GM18870 (cell line): Measurements from ENCODE around the gene PIP4K2B.
"Not testable (repeated sequence)": the region's sequence is repeated elsewhere in the genome, so short reads cannot be mapped to it uniquely, and the experiment has no call there.

Experiments
- ATAC-seq: cut with Tn5 transposase; IDR thresholded peaks from one replicate; pipeline ENCODE4 v1.9.1; 2021; ENCODE audit warnings: moderate library complexity; ENCODE audit not compliant: unreplicated experiment

PIP4K2B gene

DNA sequence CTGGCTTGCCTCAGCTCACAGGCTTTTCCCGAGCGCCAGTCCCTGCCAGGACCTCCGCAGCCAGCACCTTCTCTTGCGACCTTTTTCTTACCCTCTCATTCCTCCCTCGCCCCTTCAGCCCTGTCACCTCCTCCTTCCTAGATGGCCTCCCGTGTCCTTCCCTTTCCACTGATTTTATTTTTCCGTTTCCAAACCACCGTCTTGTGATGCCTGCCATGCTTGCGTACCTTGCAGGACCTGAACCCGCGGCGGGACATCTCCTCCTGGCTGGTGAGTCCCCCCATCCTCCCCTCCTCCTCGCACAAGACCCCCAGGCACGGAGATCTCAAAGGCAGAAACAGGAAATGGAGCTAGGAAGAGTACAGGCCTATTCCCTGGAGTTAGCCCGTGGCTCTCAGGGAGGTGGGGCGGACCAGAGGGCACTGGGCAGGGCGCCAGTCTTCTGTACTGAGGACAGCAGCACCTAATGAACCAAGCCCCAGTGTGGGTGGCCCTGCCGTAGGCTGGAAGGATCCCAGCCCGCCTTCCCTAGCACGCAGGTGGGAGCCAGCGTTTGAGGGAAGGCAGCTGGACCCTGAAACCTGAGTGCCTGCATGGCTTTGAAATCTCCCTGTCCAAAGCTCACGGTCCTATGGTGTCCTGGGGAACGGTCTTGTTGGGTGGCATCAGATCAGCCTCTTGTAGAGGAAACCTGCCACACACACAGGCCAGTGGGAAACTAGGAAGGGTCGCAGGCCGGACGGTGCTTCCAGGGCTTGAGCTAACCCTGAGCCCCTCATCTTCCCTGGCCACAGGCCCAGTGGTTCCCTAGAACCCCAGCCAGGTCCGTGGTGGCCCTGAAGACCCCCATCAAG, 68.6 kb downstream of the PIP4K2B start:
- ATAC-seq, result no peak

DNA sequence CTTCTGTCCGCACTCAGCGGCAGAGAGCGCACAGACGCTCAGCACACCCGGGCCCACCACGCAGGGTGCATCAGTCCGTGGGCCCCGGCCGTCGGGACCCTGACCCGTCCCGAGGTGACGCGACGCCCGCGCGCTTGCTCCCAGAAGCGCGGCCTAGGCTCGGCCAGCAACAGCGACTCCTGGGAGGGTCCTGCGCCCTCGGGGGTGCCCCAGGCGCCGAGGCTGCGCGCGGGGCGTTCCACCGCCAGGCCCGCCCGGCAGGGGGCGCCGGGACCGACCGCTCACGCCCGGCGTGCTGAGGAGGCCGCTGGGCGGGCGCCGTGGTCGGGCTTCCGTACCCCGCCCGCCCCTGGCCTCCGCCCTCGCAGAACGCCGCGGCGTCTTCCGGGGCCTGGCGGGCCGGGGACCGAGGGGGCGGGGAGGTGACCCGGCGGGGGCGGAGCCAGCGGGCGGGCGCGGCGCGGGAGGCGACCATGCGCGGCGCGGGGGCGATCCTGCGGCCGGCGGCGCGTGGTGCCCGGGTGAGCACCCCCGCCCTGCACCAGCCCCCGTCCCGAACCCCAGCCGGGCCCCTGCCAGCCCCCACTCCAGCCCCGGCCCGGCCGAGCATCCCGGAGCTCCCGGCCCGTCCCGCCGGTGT, 69.3 kb downstream of the PIP4K2B start, which contains the start of gene CISD3:
Gene CISD3, plus strand, starts transcription at position 456 of the 640 bp plus-strand sequence. Its CDS starts 18 bp downstream, at position 474.
- no peak for ATAC-seq

DNA sequence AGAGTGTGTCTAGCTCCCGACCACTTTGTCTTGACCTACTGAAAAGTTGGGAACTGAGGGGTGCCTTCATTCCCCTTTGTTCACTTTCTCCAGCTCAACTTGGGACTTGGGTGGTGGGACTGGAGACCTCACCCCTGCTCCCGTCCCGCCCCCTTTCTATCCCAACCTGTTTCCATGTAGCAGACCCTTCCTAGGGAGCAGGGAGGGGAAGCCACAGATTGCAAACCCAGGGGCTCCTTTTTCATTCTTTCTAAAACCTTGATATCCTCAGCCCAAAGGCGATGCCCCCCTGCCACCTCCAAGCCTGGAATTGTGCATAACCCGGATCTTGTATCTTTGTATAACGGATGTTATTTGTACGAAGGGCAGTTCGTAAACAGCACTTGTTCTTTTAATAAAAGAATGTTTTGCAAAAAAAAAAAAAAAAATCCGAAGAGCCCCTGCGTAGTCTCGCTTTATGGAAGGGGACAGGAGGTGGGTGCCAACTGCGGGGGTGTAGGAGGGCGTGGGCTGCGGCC, 69.9 kb downstream of the PIP4K2B start:
- no peak for ATAC-seq

DNA sequence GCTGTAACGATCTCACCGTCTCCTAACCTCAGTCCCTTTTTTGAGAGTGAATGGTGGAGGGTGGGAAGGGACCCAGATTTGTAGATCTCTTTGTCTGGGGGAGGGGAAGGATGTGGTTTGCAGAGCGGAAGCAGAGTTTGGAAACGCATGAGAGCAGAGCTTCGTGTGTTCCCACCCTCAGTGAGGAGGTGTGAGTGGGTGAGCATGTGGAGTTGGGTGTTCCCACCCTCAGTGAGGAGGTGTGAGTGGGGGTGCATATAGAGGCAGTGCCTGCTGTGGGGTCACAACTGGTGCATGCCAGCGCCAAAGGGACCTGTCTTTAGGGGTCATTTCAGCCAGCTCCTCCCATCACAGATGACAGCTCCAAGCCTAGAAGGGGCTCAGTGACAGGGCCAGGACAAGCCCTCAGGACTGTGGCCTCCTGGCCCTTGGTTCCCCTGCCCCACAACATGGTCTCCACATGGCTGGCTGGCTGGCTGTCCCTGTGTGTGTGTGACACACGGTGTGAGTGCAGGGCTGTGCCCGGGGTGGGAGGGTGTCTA, 71.0 kb downstream of the PIP4K2B start:
- no peak for ATAC-seq

DNA sequence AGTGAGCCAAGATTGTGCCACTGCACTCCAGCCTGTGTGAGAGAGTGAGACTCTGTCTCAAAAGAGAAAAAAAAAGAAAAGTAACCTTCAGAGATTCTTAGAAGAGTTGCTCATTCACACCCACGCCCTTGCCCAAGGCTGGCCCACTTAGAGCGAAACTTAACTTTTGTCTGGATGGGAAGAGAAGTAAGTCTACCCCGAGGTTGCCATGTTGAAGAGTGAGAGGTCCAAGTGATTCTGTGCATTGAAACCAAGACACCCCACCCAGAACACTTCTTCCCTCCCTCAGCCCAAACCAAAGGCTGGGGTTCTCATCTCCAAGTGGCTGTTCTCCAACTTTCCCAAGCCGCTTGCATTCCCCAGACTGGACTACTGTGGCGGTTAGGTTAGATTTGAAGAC, 71.6 kb downstream of the PIP4K2B start:
- no peak for ATAC-seq

GRCh38 chr17:38726145-38726544, 73.2 kb downstream of the PIP4K2B start:
- not testable (repeated sequence) for ATAC-seq

GRCh38 chr17:38725066-38725465, 74.3 kb downstream of the PIP4K2B start:
- ATAC-seq, result no peak

- ATAC-seq, result no peak
Measured at GRCh38 chr17:38724337-38724988, 74.9 kb downstream of the PIP4K2B start.

- no peak for ATAC-seq
Measured at GRCh38 chr17:38721802-38722201, 77.6 kb downstream of the PIP4K2B start.

DNA sequence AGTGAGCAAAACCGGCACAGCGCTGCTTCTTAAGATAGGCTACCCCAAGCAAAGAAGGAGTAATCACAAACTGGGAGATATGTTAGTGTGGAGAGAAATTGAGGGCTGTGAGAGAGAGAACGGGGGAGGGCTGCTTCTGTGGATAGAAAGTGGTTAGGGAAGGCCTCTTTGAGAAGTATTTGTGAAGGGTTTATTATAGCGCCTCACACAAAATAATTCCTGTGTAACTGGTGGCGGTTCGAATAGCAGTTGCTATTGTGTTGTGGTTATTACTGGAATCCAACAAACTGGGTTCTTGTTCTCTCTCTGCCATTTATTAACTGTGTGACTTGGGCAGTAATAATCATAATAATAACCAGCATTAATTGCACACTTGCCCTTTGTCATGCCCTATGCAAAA, 78.4 kb downstream of the PIP4K2B start:
- ATAC-seq, result no peak

DNA sequence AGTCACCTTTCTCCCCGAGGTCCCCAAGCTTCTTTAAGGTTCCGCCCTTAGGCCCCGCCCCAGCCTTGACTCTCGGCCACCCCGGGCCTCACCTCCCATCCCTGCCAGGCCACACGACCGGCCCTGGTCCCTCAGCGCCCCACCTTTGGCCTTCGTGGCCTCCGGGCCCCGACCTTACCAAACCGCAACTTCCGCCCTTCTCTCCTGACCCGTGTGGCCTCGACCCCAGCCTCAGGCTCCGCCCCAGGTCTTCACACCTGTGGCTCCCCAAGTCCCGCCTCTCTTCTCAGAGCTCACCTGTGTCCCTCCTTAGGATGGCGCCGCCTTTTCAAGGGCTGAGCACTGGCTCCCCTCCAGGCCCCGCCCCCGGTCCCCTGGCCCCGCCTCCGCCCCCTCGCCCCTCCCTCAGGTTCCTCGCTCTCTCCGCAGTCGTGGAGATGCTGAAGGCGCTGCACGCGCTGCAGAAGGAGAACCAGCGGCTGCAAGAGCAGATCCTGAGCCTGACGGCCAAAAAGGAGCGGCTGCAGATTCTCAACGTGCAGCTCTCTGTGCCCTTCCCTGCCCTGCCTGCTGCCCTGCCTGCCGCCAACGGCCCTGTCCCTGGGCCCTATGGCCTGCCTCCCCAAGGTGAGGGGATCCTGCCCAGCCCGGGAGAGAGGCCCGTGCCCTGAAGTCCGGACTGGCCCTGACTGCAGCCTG, 79.3 kb downstream of the PIP4K2B start:
- ATAC-seq, result no peak

- no peak for ATAC-seq
Measured at GRCh38 chr17:38719289-38719942, 79.9 kb downstream of the PIP4K2B start.

- ATAC-seq, result no peak
Measured at GRCh38 chr17:38717139-38717745, 82.1 kb downstream of the PIP4K2B start.

- ATAC-seq, result no peak
Measured at GRCh38 chr17:38716368-38717005, 82.9 kb downstream of the PIP4K2B start.
